HUDEP-2 (cell line): Measurements from ENCODE around the gene ANKS6.

Experiments
- DNase-seq, 76 experiments: peaks; one replicate each; lab custom pipeline; 2025; ENCODE audit not compliant: unreplicated experiment in 76 of 76; lab: John Stamatoyannopoulos, UW

Gene ANKS6

GRCh38 chr9:98742325-98743280, 53.8 kb downstream of the ANKS6 start:
- no peak for DNase-seq

GRCh38 chr9:98740226-98740881, 56.0 kb downstream of the ANKS6 start:
- DNase-seq, result no peak

- DNase-seq, result no peak
Measured at GRCh38 chr9:98738741-98739140, 57.6 kb downstream of the ANKS6 start.

GRCh38 chr9:98736226-98736625, 60.1 kb downstream of the ANKS6 start:
- no peak for DNase-seq

GRCh38 chr9:98732801-98733200, 63.6 kb downstream of the ANKS6 start:
- no peak for DNase-seq

- no peak for DNase-seq
Measured at GRCh38 chr9:98732091-98732490, 64.3 kb downstream of the ANKS6 start.

GRCh38 chr9:98730871-98731270, 65.5 kb downstream of the ANKS6 start:
- DNase-seq, result no peak

- no peak for DNase-seq
Measured at GRCh38 chr9:98728500-98728899, 67.9 kb downstream of the ANKS6 start.

- no peak for DNase-seq
Measured at GRCh38 chr9:98727428-98727827, 68.9 kb downstream of the ANKS6 start.

GRCh38 chr9:98726735-98727134, 69.6 kb downstream of the ANKS6 start:
- DNase-seq, result no peak

- no peak for DNase-seq
Measured at GRCh38 chr9:98724810-98725530, 71.4 kb downstream of the ANKS6 start.

- DNase-seq, result no peak
Measured at GRCh38 chr9:98721643-98722042, 74.7 kb downstream of the ANKS6 start.

- no peak for DNase-seq
Measured at GRCh38 chr9:98720402-98720801, 76.0 kb downstream of the ANKS6 start.

- no peak for DNase-seq
Measured at GRCh38 chr9:98719055-98719454, 77.3 kb downstream of the ANKS6 start.

- no peak for DNase-seq
Measured at GRCh38 chr9:98714833-98715232, 81.5 kb downstream of the ANKS6 start.

- DNase-seq, result no peak
Measured at GRCh38 chr9:98712987-98713386, 83.4 kb downstream of the ANKS6 start.

- DNase-seq, result peak in 6 of 76 experiments; percentile 1 to 13 (median 6)
Measured at GRCh38 chr9:98709968-98710965, 86.1 kb downstream of the ANKS6 start.

GRCh38 chr9:98708933-98709911, 87.1 kb downstream of the ANKS6 start, which contains the start of gene GABBR2:
TSS of gene GABBR2 (minus strand) at chr9:98708935. CDS start at chr9:98708737, 198 bp downstream.
- DNase-seq, result no peak
